Measurements from ENCODE around the gene PPP2R2C. TPM values are rescaled to one million over a fixed set of nuclear protein-coding genes. Genes with fewer than 3 reads are reported as not detected.

Gene PPP2R2C
- total and polyA plus RNA-seq, 4 experiments from 2014 or later, result not detected

- Mint-ChIP-seq H3K4me3 (no peak overlapping the region), H3K9me3 (peaks cover 0 to 3% (median 0%) of the 10 kb centered on the region in 8 donors), H3K4me1 (peaks cover 18 to 38% (median 24%) of the 10 kb centered on the region in 4 donors), H3K27ac (no peak overlapping the region), H3K36me3 (no peaks in the 10 kb centered on the region), H3K27me3 (peaks cover 7 to 11% of the 10 kb centered on the region in 2 donors)
- H3K36me3 ChIP-seq (ENCODE audit: insufficient read depth, low read length), result no peaks in the 10 kb centered on the region
- intact Hi-C loops (cut with micrococcal nuclease), result no loop called here
- H3K4me1 ChIP-seq (ENCODE audit: insufficient read depth, low read length), result peaks cover 22% of the 10 kb centered on the region
- no peak overlapping the region for H3K4me3 ChIP-seq (ENCODE audit: low read length in 2 of 2)
- no peak for DNase-seq
- no peaks in the 10 kb centered on the region for H3K9me3 ChIP-seq (ENCODE audit: control insufficient read depth in 1 of 2, low read length in 2 of 2)
- CTCF ChIA-PET (ENCODE audit: partially characterized antibody), result no interaction called here
- POLR2A ChIA-PET (ENCODE audit: partially characterized antibody), result no interaction called here
- H3K27me3 ChIP-seq (ENCODE audit: insufficient read depth, low read length), result no peaks in the 10 kb centered on the region
- no peak overlapping the region for H3K27ac ChIP-seq (ENCODE audit: low read depth, low read length)
These were observed 136.2 kb downstream of the PPP2R2C start for GRCh38 chr4:6336166-6336565.

DNA sequence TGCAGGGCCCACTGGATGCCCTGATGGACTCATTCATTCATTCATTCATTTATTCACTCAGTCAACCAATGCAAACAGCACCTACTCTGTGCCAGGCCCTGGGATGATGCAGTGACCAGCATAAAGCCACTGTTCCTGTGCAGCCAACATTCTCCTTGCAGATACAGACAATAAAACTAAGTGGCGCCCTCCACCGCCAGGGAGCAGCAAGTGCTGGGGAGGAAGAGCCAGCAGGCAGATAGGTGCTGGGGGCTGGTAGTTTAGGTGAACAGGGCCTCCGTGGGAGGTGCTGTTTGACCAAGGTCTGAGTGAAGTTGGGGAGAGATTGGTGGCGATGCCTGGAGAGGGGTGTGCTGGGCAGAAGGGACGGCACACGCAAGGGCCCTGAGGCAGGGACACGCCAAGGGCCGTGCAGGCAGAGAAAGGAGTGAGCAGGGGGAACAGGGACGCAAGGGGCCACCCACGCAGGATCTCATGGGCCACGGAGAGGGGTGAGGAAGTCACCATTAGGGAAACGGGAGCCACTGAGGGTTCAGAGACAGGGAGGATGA, 137.3 kb downstream of the PPP2R2C start:
- Mint-ChIP-seq H3K4me3 (peak overlapping the region in 1 of 8 donors; percentile 18), H3K27ac (no peak overlapping the region), H3K4me1 (peaks cover 18 to 30% (median 23%) of the 10 kb centered on the region in 4 donors), H3K9me3 (peaks cover 0 to 3% (median 0%) of the 10 kb centered on the region in 8 donors), H3K27me3 (peaks cover 7 to 14% of the 10 kb centered on the region in 2 donors), H3K36me3 (no peaks in the 10 kb centered on the region)
- POLR2A ChIA-PET (ENCODE audit: partially characterized antibody), result no interaction called here
- no peaks in the 10 kb centered on the region for H3K27me3 ChIP-seq (ENCODE audit: insufficient read depth, low read length)
- peaks cover 22% of the 10 kb centered on the region for H3K4me1 ChIP-seq (ENCODE audit: insufficient read depth, low read length)
- H3K36me3 ChIP-seq (ENCODE audit: insufficient read depth, low read length), result no peaks in the 10 kb centered on the region
- intact Hi-C loops (cut with micrococcal nuclease), result no loop called here
- H3K4me3 ChIP-seq (ENCODE audit: low read length in 2 of 2), result no peak overlapping the region
- no peak for DNase-seq
- CTCF ChIA-PET (ENCODE audit: partially characterized antibody), result interaction anchor here (1.3 to 16.0 kb wide), 3 partner anchors 10 to 211 kb away, joined by 3 to 374 read pairs (median 6); no protein-coding TSS in a partner anchor
- no peaks in the 10 kb centered on the region for H3K9me3 ChIP-seq (ENCODE audit: control insufficient read depth in 1 of 2, low read length in 2 of 2)
- no peak overlapping the region for H3K27ac ChIP-seq (ENCODE audit: low read depth, low read length)

- H3K9me3 Mint-ChIP-seq, result peaks cover 0 to 3% (median 0%) of the 10 kb centered on the region in 8 donors
- H3K27ac Mint-ChIP-seq, result no peak overlapping the region
- H3K4me3 Mint-ChIP-seq, result no peak overlapping the region
- no peaks in the 10 kb centered on the region for H3K36me3 Mint-ChIP-seq
- Histone ChIP-seq H3K27ac (ENCODE audit: low read depth, low read length) (no peak overlapping the region), H3K9me3 (ENCODE audit: control insufficient read depth in 1 of 2, low read length in 2 of 2) (no peaks in the 10 kb centered on the region), H3K36me3 (ENCODE audit: insufficient read depth, low read length) (no peaks in the 10 kb centered on the region), H3K4me1 (ENCODE audit: insufficient read depth, low read length) (peaks cover 22% of the 10 kb centered on the region), H3K4me3 (ENCODE audit: low read length in 2 of 2) (no peak overlapping the region), H3K27me3 (ENCODE audit: insufficient read depth, low read length) (no peaks in the 10 kb centered on the region)
- peaks cover 17 to 25% (median 22%) of the 10 kb centered on the region in 4 donors for H3K4me1 Mint-ChIP-seq
- DNase-seq, result no peak
- intact Hi-C loops (cut with micrococcal nuclease), result loop anchor here (5.0 kb wide), 1 partner anchor 538 kb away; no protein-coding TSS in a partner anchor
- H3K27me3 Mint-ChIP-seq, result peaks cover 7 to 14% of the 10 kb centered on the region in 2 donors
- ChIA-PET POLR2A (ENCODE audit: partially characterized antibody) (no interaction called here), CTCF (ENCODE audit: partially characterized antibody) (interaction anchor here (1.3 to 16.0 kb wide), 3 partner anchors 9 to 212 kb away, joined by 3 to 374 read pairs (median 6); no protein-coding TSS in a partner anchor)
These were observed 138.1 kb downstream of the PPP2R2C start for GRCh38 chr4:6334203-6334887.

DNA sequence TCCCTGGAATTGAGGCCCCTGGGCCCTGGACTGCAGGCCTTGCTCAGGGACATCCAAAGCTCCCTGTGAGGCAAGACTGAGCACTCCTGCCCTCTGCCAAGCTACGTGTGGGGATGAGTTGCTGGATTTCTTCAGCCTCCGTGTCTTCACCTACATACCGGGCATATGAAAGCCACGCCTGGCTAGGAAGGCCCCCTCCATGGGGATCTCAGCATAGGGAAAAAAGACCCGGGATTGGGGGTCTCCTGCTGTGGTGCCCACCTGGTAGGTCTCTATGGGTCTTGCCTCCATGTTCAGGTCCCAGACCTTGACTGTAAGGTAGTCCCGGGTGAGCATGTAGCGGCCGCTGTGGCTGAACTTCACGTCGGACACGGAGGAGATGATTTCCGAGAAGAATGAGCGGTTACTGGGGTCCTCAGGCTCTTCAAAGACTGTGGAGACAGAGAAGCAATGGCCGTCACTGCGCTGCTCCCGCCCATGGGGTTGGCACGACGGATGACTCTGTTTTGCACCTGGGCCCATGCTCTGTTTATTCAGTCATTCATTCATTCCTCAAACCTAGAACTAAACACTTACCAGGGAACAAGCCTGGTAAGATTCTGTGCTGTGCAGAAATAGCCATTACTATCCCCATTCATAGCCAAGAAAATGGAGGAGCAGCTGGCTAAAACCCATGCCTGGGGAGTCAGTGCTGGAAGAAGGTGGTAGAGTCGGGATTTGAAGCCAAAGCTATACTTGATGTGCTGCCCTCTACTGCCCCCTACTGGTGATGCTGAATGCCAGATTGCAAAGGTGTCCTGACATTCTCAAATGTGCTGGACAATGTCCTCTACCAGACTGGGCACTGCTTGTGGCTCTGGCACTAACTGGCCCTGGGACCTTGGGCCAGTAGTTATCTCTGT, 138.9 kb downstream of the PPP2R2C start:
- intact Hi-C loops (cut with micrococcal nuclease), result loop anchor here (2.0 to 5.0 kb wide), 2 partner anchors 213 to 539 kb away; no protein-coding TSS in a partner anchor
- CTCF ChIA-PET (ENCODE audit: partially characterized antibody), result interaction anchor here (0.9 to 16.0 kb wide), 11 partner anchors 8 to 540 kb away, joined by 3 to 374 read pairs (median 6); no protein-coding TSS in a partner anchor
- no peak for DNase-seq

GRCh38 chr4:6332669-6333050, 139.8 kb downstream of the PPP2R2C start:
- DNase-seq, result no peak
- Histone ChIP-seq H3K27ac (ENCODE audit: low read depth, low read length) (no peak overlapping the region), H3K4me1 (ENCODE audit: insufficient read depth, low read length) (peaks cover 6% of the 10 kb centered on the region), H3K9me3 (ENCODE audit: control insufficient read depth in 1 of 2, low read length in 2 of 2) (no peaks in the 10 kb centered on the region), H3K36me3 (ENCODE audit: insufficient read depth, low read length) (no peaks in the 10 kb centered on the region), H3K27me3 (ENCODE audit: insufficient read depth, low read length) (peaks cover 10% of the 10 kb centered on the region), H3K4me3 (ENCODE audit: low read length in 2 of 2) (no peak overlapping the region)
- H3K27me3 Mint-ChIP-seq, result peaks cover 10 to 14% of the 10 kb centered on the region in 2 donors
- no peak overlapping the region for H3K4me3 Mint-ChIP-seq
- ChIA-PET CTCF (ENCODE audit: partially characterized antibody) (interaction anchor here (0.9 to 16.0 kb wide), 19 partner anchors 9 to 541 kb away, joined by 3 to 374 read pairs (median 5); no protein-coding TSS in a partner anchor), POLR2A (ENCODE audit: partially characterized antibody) (no interaction called here)
- no peak overlapping the region for H3K27ac Mint-ChIP-seq
- H3K9me3 Mint-ChIP-seq, result peaks cover 0 to 3% (median 0%) of the 10 kb centered on the region in 8 donors
- H3K36me3 Mint-ChIP-seq, result no peaks in the 10 kb centered on the region
- peaks cover 5 to 8% (median 7%) of the 10 kb centered on the region in 4 donors for H3K4me1 Mint-ChIP-seq
- intact Hi-C loops (cut with micrococcal nuclease), result loop anchor here (2.0 to 5.0 kb wide), 2 partner anchors 214 to 540 kb away; no protein-coding TSS in a partner anchor

More for the DNA sequence above, 138.9 kb downstream of the PPP2R2C start:
- H3K36me3 Mint-ChIP-seq, result no peaks in the 10 kb centered on the region
- H3K27me3 ChIP-seq (ENCODE audit: insufficient read depth, low read length), result peaks cover 5% of the 10 kb centered on the region
- POLR2A ChIA-PET (ENCODE audit: partially characterized antibody), result no interaction called here
- H3K9me3 Mint-ChIP-seq, result peaks cover 0 to 3% (median 0%) of the 10 kb centered on the region in 8 donors
- no peak overlapping the region for H3K4me3 ChIP-seq (ENCODE audit: low read length in 2 of 2)
- no peaks in the 10 kb centered on the region for H3K36me3 ChIP-seq (ENCODE audit: insufficient read depth, low read length)
- H3K9me3 ChIP-seq (ENCODE audit: control insufficient read depth in 1 of 2, low read length in 2 of 2), result no peaks in the 10 kb centered on the region
- H3K27ac Mint-ChIP-seq, result no peak overlapping the region
- H3K4me1 Mint-ChIP-seq, result peaks cover 13 to 17% (median 16%) of the 10 kb centered on the region in 4 donors
- H3K4me1 ChIP-seq (ENCODE audit: insufficient read depth, low read length), result peaks cover 15% of the 10 kb centered on the region
- H3K27ac ChIP-seq (ENCODE audit: low read depth, low read length), result no peak overlapping the region
- no peak overlapping the region for H3K4me3 Mint-ChIP-seq
- peaks cover 8 to 14% of the 10 kb centered on the region in 2 donors for H3K27me3 Mint-ChIP-seq

GRCh38 chr4:6332042-6332668, 140.3 kb downstream of the PPP2R2C start:
- Histone ChIP-seq H3K4me1 (ENCODE audit: insufficient read depth, low read length) (peaks cover 1% of the 10 kb centered on the region), H3K36me3 (ENCODE audit: insufficient read depth, low read length) (no peaks in the 10 kb centered on the region), H3K9me3 (ENCODE audit: control insufficient read depth in 1 of 2, low read length in 2 of 2) (no peaks in the 10 kb centered on the region), H3K27me3 (ENCODE audit: insufficient read depth, low read length) (peaks cover 10% of the 10 kb centered on the region), H3K27ac (ENCODE audit: low read depth, low read length) (no peak overlapping the region), H3K4me3 (ENCODE audit: low read length in 2 of 2) (no peak overlapping the region)
- Mint-ChIP-seq H3K4me3 (no peak overlapping the region), H3K27ac (no peak overlapping the region), H3K27me3 (peaks cover 10 to 14% of the 10 kb centered on the region in 2 donors), H3K4me1 (peaks cover 2 to 4% (median 3%) of the 10 kb centered on the region in 4 donors), H3K9me3 (peaks cover 0 to 3% (median 0%) of the 10 kb centered on the region in 8 donors), H3K36me3 (no peaks in the 10 kb centered on the region)
- intact Hi-C loops (cut with micrococcal nuclease), result loop anchor here (2.0 to 5.0 kb wide), 2 partner anchors 215 to 540 kb away; no protein-coding TSS in a partner anchor
- no peak for DNase-seq
- POLR2A ChIA-PET (ENCODE audit: partially characterized antibody), result interaction anchor here (1.4 kb wide), 1 partner anchor 332 kb away, joined by 3 read pairs; no protein-coding TSS in a partner anchor
- CTCF ChIA-PET (ENCODE audit: partially characterized antibody), result interaction anchor here (0.8 to 16.0 kb wide), 28 partner anchors 9 to 541 kb away, joined by 3 to 374 read pairs (median 4); no protein-coding TSS in a partner anchor
